ENCODE measurements around the gene PRXL2B. TPM values are rescaled to one million over a fixed set of nuclear protein-coding genes. Genes with fewer than 3 reads are reported as not detected.

PRXL2B gene
- total and polyA plus RNA-seq, 4 donors = 4.6 to 10.2 (median 8.1) TPM

GRCh38 chr1:2546515-2547209 lies 39.9 kb upstream of the PRXL2B start:
- Histone ChIP-seq H3K9ac (ENCODE audit: low read depth in 1 of 2, low read length in 2 of 2) (peak overlapping the region in 1 of 2 donors; percentile 58), H3K36me3 (ENCODE audit: control insufficient read depth in 4 of 4, insufficient read depth in 3 of 4, low read depth in 1 of 4, low read length in 3 of 4) (no peaks in the 10 kb centered on the region), H3K27me3 (ENCODE audit: control insufficient read depth in 4 of 4, insufficient read depth in 4 of 4, low read length in 3 of 4) (no peaks in the 10 kb centered on the region), H3K4me1 (ENCODE audit: control insufficient read depth in 4 of 4, insufficient read depth in 4 of 4, low read length in 3 of 4) (peaks cover 13 to 49% (median 29%) of the 10 kb centered on the region in 4 donors), H3K4me3 (ENCODE audit: low read depth in 1 of 3, low read length in 3 of 3) (peak overlapping the region; percentile 58 to 71 (median 63)), H3K27ac (ENCODE audit: low read depth in 1 of 2, low read length in 2 of 2) (peak overlapping the region; percentile 96 to 99), H3K9me3 (ENCODE audit: control insufficient read depth in 4 of 4, low read length in 3 of 4) (no peaks in the 10 kb centered on the region)
- TF ChIP-seq NR2F2 (IDR thresholded peaks at IDR 0.05) = no peak
- no peak for TF ChIP-seq JUND (IDR thresholded peaks at IDR 0.05)
- TF ChIP-seq YY1 (IDR thresholded peaks at IDR 0.05) = peak; percentile 82
- peak in 1 of 2 donors; percentile 34 for TF ChIP-seq HNF4A (conservative IDR thresholded peaks at IDR 0.05)
- TF ChIP-seq CTCF (IDR thresholded peaks at IDR 0.05; ENCODE audit: low read depth, low read length, missing input control) = peak; percentile 40
- peak in 1 of 2 donors; percentile 48 for TF ChIP-seq RXRA (IDR thresholded peaks at IDR 0.05)
- peak; percentile 51 for TF ChIP-seq REST (IDR thresholded peaks at IDR 0.05)
- no peak for TF ChIP-seq ATF3 (IDR thresholded peaks at IDR 0.05)
- no peak for TF ChIP-seq FOXA2 (IDR thresholded peaks at IDR 0.05)
- peak; percentile 75 for TF ChIP-seq SP1 (IDR thresholded peaks at IDR 0.05)
- TF ChIP-seq MAX (IDR thresholded peaks at IDR 0.05) = no peak
- peak; percentile 48 to 56 for TF ChIP-seq RAD21 (IDR thresholded peaks at IDR 0.05)
- TF ChIP-seq GABPA (IDR thresholded peaks at IDR 0.05 in 1 of 2, conservative IDR thresholded peaks at IDR 0.05 in 1 of 2) = peak in 1 of 2 donors; percentile 76
- TF ChIP-seq ZBTB33 (IDR thresholded peaks at IDR 0.05) = no peak
- peak in 1 of 2 donors; percentile 21 for TF ChIP-seq EGR1 (IDR thresholded peaks at IDR 0.05; ENCODE audit: low read depth in 2 of 2)
- peak; percentile 23 for TF ChIP-seq FOXA1 (IDR thresholded peaks at IDR 0.05)
- TF ChIP-seq TAF1 (conservative IDR thresholded peaks at IDR 0.05) = no peak
- TF ChIP-seq HNF4G (IDR thresholded peaks at IDR 0.05) = no peak
- WGBS = under 1% methylated on average over 52 of the region's 52 CpGs
- DNase-seq (ENCODE audit: low spot score) = peak; percentile 77
